GM19240 (cell line): Measurements from ENCODE around the gene TTYH3.
"Not testable (repeated sequence)": the region's sequence is repeated elsewhere in the genome, so short reads cannot be mapped to it uniquely, and the experiment has no call there.

Experiments used
- DNase-seq: peaks from one replicate; pipeline ENCODE4 v3.0.0; 2011; ENCODE audit warnings: low spot score; ENCODE audit not compliant: insufficient read length

Gene TTYH3

GRCh38 chr7:2602406-2603043, 29.3 kb upstream of the TTYH3 start:
- no peak for DNase-seq

DNA sequence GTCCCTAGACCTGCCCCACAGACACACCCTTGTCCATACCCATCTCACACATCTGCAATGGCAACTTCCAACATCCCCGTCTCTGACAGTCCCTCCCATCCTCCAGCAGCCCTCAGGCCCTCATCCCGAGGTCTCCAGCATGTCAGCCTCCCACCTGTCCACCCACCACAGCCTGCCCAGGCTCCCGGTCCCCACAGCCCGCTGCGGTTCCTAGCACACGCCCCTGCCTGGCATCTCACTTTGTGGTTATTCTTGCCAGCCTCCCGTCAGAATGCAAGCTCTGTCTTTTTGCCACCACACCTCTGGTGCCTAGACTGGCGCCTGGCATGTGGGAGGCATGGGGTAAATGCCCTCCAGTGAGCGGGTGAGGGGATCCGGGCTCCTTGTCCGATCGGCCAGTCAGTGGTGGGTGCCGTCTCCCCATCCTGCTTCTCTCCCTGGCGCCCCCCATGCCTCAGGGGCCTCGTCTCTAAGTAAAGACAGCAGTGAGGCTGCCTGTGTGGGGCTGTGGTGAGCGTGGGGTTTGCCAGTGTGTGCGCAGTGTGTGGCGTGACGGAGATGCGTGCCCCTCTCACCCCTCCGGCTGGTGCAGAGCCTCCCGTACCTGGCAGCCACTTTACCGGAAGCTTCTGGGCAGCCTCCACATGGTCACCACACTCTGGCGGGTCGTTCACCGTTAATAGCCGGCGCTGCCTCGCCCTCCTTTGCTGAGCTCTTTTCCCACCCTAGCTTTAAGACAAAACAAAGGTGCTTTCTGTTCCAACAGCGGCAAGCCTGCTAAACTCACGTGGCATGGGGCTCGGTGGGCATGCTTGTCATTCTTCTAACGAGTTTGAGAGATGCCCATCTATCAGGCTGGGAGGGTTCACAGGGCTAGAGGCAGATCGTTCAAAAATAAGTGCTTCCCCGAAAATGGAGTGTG, 28.5 kb upstream of the TTYH3 start:
- no peak for DNase-seq

DNA sequence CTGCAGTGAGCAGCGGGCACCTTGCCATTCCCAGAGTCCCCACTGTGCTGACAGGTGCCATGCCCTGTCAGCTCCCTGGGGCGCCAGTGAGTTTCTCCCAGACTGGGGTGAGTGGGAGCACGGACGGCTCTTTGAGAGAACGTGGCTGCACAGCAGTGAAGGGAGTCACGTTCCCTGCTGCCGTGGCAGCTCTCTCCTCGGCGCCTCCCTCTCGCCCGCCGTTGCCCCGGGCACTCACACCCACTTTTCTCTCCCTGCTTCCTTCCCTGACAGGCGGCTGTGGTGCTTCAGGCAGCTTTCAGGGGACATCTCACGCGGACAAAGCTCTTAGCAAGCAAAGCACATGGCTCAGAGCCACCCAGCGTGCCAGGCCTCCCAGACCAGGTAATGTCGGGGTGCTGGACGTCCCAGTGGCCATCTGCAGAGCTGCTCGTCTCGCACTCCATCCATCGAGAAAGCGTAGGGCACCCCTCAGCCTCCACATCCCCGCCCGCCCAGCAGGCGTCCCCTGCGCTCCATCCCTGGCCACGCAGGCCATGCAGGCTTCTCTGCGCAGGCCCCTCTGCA, 27.1 kb upstream of the TTYH3 start:
- no peak for DNase-seq

DNA sequence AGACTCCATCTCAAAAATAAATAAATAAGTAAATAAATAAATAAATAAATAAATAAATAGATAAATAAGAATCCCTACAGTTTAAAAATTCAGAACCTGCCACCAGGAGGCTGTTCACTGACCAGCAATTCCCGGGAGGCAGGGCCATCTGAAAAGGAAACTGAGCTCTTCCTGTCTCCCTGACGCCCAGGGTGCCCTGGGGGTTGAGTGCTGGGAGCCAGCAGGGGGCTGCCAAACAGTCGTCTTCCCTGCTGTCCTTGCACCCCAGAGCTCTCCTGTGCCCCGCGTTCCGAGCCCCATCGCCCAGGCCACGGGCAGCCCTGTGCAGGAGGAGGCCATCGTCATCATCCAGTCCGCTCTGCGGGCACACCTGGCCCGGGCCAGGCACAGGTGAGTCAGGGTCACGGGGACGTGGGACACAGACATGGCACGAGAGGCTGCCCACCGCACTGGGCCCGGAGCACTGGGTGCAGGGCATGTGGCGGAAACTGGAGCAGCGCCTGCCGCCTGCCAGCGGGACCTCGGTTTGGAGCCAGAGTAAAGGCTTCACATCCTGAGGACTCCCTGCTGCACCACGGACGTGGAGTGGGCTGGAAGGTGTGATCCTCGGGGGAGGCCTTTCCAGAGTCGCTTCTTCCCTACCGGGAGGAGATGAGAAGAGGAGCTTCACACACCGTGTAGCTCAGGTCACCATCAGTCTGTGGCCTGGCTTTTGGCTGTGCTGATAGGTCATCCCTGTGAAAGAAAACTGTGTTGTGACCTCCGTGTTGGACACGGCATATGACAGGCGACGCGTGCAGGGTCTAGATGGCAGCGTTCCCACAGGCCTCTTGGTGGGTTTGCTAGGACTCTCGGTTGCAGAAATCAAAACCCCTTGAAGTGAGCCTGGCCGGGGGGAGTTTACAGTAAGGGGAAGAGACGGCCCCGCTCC, 25.9 kb upstream of the TTYH3 start:
- DNase-seq = no peak

GRCh38 chr7:2606539-2606936, 25.2 kb upstream of the TTYH3 start:
- no peak for DNase-seq

DNA sequence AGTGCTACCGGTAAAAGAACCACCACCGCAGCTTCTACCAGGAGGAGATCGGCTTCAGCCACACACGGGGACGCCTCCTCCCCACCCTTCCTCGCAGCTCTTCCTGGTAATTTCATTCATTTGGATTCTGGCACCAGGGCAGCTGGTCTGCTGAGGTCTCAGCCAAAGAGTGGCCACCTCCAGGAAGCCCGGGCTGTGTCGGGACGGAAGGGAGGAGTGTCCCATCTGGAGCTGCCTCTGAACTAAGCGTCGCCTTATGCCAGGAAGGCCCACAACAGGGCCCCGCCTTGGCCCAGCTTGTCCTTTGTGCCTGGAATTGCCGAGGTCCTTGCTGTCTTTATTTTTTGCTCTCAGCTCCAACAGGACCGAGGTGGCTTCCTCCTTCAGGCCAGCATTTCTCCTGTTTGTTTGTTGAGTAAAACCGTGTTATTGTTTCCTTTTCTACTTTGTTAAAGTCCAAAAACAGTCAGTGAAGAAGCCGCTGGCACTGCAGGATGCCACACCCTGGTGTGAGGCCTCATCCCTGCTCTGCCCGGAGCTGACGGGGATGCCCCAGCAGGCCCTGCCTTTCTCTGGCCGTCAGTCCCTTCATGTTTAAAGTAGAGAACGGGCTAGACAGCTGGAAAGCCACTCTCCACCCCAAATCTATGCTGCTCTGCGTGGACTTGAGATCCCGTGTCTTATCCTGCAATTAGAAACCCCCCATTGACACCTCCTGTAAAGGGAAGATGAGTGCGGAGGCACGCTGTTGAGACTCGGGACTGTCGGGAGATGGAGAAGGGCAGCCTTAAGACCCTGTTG, 24.5 kb upstream of the TTYH3 start:
- DNase-seq = no peak

DNA sequence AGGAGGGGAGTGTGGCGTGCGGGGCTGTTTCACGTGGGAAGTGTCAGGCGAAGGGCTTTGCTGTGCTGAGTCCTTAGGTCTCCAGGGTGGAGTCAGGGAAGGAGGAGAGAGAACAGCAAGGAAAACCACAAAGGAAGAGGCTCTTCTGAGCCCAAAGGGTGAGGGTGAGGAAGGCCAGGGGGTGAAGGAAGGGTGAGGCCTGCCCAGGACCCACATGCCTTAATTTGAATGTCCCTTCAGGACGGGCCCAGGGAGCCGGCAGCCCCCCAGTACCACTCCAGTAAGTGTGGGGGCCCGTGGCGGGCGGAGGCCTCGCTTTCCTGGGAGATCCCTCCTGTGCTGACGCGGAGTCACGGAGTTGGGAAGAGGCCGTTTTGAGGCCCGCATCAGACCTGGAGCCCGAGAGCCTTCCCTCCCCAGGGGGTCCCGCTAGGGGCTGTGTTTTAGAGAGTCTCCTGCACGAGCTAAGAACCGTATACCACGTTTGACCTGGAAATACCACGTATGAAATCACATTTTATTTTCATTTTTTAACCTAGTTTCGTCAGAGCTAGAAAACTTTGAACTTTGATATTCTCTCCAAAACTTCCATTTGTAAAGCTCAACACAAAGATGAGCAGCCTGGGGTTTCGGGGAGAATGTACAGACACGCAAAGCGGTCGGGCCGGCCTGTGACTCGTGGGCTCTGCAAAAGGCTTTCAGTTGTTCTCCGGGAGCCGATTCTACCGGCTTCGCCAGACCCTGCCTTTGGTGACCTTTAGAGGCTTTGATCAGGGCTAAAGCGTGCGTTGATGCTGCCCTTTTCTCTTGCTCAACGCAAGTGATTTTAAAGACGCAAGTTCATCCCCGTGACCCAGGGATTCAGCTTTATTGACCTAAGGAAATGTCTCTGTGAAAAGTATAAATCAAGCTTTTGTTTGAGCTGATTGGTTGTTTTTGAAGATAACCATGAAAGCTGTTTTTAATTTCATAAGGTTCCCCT, 23.6 kb upstream of the TTYH3 start:
- no peak for DNase-seq

DNA sequence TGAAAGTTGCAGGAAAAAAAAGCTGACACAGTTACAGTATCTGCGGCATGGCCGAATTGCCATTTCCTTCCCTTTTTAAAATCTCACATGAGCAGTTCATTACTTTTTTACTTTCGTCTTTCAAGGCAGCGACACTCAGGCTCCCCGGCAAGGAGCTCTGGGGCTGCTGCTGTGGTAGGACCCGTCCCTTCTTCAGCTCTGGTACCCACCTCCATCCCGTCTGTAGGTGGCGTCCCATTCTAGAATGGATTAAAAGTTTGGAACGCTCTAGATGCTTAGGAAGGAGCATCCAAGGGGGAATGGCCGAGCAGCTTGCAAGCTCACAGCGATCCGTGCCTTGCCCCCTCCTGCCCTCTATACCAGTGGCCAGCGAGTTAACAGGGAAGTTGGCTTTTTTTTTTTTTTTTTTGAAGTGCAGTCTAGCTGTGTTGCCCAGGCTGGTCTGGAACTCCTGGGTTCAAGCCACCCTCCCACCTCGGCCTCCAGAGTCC, 22.8 kb upstream of the TTYH3 start:
- DNase-seq = peak; percentile 85

DNA sequence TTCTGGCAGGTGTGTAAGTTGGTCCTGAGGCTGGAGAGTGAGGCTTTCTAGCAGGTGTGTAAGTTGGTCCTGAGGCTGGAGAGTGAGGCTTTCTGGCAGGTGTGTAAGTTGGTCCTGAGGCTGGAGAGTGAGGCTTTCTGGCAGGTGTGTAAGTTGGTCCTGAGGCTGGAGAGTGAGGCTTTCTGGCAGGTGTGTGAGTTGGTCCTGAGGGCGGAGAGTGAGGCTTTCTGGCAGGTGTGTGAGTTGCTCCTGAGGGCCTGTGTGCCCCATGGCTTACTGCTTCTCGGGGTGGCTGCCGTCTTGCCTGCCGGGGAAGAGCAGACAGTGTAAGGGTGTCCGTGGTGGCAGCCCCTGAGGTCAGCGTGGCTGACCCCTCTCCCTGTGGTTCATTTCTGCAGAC, 22.1 kb upstream of the TTYH3 start:
- not testable (repeated sequence) for DNase-seq

DNA sequence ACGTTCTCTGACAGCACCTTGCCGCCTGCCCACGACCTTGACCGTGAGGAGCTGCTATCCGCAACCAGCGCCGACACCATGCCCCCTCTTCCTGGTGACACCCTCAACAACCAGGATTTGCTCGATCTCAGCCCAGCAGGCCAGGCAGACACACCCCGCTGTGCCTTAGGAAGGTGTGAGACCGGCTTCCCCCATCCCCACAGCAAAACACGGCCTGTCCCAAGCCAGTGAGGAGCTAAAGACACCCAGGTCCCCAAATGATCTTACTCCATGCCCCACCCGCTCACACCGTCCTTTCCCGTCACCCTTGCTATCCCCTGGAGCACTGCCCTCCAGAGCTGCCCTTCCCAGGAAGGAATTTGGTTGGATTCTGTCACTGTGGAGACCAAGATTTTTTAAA, 21.3 kb upstream of the TTYH3 start:
- no peak for DNase-seq

DNA sequence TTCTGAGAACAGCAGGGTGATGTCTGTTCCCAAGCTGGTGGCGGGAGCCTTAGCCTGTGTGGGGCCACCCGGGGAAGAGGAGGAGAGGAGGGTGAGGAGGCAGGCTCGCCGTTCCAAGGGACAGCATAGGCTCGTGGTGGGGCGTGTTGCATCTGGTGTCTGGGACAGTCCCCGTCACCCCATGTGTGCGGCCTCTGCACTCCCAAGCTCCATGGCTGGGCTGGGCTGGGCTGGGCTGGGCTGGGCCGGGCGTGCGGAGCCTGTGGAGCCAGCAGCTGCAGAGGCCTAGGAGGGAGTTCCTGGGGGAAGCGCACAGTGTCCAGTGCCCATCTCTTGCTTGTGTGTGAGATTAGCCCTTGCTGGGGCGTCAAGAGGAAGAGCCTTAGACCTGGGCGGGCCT, 20.9 kb upstream of the TTYH3 start:
- DNase-seq = no peak

DNA sequence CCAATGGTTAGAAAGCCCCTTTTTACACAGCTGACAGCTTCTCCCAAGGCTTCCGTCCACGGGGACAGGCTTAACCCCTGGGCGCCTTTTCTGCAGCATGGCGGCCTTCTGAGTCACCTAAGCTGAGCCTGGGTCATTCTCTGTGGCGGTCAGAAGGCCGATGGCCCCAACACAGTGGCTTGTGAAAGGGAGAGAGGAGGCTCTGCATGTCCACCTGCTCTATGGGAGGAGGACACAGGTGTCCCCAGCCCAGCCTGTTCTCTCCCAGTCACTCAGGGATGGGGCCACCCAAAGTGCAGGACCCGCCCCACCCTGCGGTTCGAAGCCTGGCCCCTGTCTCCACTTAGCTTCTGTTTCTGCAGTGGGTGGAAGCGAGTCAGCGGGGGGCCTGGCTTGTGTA, 20.4 kb upstream of the TTYH3 start:
- no peak for DNase-seq

GRCh38 chr7:2611922-2612321, 19.9 kb upstream of the TTYH3 start:
- DNase-seq = no peak

GRCh38 chr7:2612445-2613097, 19.2 kb upstream of the TTYH3 start:
- DNase-seq = no peak

DNA sequence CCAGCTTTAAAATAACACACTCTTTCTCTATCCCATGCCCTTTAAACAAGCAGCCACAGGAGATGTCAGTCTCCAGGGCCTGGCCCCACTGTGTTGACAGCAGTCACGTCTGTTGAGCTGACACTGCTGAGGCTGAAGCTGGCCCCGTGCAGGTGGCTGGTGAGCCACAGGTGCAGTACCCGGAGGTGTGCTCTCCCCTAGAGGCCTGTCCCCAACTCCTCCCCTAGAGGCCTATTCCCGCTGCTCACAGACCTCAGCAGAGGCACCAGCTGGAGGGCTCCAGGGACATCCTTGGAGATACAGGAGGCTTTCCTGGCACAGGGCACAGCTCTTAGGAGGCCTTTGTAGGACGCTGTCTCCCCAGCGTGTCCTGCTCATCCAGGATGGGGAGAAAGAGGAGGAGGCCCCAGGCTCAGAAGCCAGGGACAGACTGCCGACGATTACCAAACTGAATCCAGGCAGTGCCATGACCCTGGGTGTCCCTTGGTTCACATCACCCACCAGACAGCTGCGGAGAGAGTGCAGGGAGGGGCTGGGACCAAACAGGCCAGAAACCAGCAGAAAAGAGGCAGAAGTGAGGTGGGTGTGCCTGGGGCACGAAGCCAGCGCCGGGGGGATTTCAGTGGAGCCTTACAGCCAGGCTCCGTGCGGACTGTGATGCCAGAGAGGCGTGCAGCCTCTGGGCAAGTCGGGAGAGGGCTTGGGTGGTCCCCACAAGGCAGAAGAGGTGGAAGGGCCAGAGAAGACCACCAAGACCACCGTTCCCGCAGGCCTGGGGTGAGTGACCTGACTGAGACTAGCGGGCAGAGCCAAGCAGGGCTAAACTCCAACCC, 18.5 kb upstream of the TTYH3 start:
- DNase-seq = no peak

GRCh38 chr7:2613931-2614600, 17.7 kb upstream of the TTYH3 start:
- DNase-seq = no peak

GRCh38 chr7:2614631-2615330, 17.0 kb upstream of the TTYH3 start:
- DNase-seq = no peak
